HepG2 (cell line): ENCODE measurements around the gene SLC38A2. TPM values are rescaled to one million over a fixed set of nuclear protein-coding genes. Genes with fewer than 3 reads are reported as not detected.

ENCODE experiments used
- CEBPZ ChIP-seq: IDR thresholded peaks from 2 replicates; pipeline ENCODE4 v1.6.1; 2012; ENCODE audit warnings: low read length, improper control_type of control experiment
- FOXO1 ChIP-seq: sonication (generic); formaldehyde crosslinking; IDR thresholded peaks from 2 replicates; pipeline ENCODE4 v1.4.0; 2020; ENCODE audit warnings: missing genetic modification reagents
- HNF1A ChIP-seq, 2 experiments: sonication (generic) in 1 of 2; formaldehyde crosslinking in 1 of 2; IDR thresholded peaks; 2 replicates each; pipeline versions ENCODE4 v1.4.0 to v1.6.1; 2016 to 2020; ENCODE audit warnings: borderline replicate concordance in 1 of 2, low read depth in 1 of 2, mild to moderate bottlenecking in 1 of 2, missing genetic modification reagents in 1 of 2
- HOXA3 ChIP-seq: sonication (generic); formaldehyde crosslinking; IDR thresholded peaks from 2 replicates; pipeline ENCODE4 v1.5.0; 2020; ENCODE audit warnings: missing genetic modification reagents
- HOXA5 ChIP-seq: sonication (generic); formaldehyde crosslinking; IDR thresholded peaks from 2 replicates; pipeline ENCODE4 v1.4.0; 2020; ENCODE audit warnings: missing genetic modification reagents
- POGZ ChIP-seq: sonication (generic); formaldehyde crosslinking; IDR thresholded peaks from 2 replicates; pipeline ENCODE4 v1.4.0; 2020; ENCODE audit warnings: mild to moderate bottlenecking, missing genetic modification reagents
- RARA ChIP-seq: IDR thresholded peaks from 2 replicates; pipeline ENCODE4 v1.6.1; 2016; ENCODE audit warnings: missing genetic modification reagents, missing compliant biosample characterization
- RCOR2 ChIP-seq: IDR thresholded peaks from 2 replicates; pipeline ENCODE4 v1.6.1; 2016; ENCODE audit warnings: missing biosample characterization, missing genetic modification reagents
- REL ChIP-seq: sonication (generic); formaldehyde crosslinking; conservative IDR thresholded peaks from 2 replicates; pipeline ENCODE4 v1.8.0; 2022; ENCODE audit warnings: mild to moderate bottlenecking, missing genetic modification reagents, moderate library complexity
- RFX3 ChIP-seq: IDR thresholded peaks from 2 replicates; pipeline ENCODE4 v1.6.1; 2016; ENCODE audit warnings: missing biosample characterization, missing genetic modification reagents
- SIN3B ChIP-seq: fragments of 150-350 bp; IDR thresholded peaks from 2 replicates; pipeline ENCODE4 v1.6.1; 2014; ENCODE audit warnings: low read length
- SYNCRIP ChIP-seq: fragments of 200-400 bp; formaldehyde crosslinking; IDR thresholded peaks from 2 replicates; pipeline ENCODE4 v1.6.1; 2018; ENCODE audit warnings: mild to moderate bottlenecking, low read depth, low read length; ENCODE audit not compliant: insufficient read depth
- THYN1 ChIP-seq: sonication (generic); formaldehyde crosslinking; IDR thresholded peaks from 2 replicates; pipeline ENCODE4 v1.8.1; 2023; ENCODE audit warnings: low read depth, mild to moderate bottlenecking, moderate library complexity, missing genetic modification reagents, borderline replicate concordance
- XRCC5 ChIP-seq: fragments of 200-400 bp; formaldehyde crosslinking; optimal IDR thresholded peaks from 2 replicates; pipeline ENCODE3; 2017; ENCODE audit warnings: mild to moderate bottlenecking, low read length
- ZFP90 ChIP-seq: sonication (generic); formaldehyde crosslinking; IDR thresholded peaks from 2 replicates; pipeline ENCODE4 v1.8.0; 2022; ENCODE audit warnings: missing genetic modification reagents, mild to moderate bottlenecking, inconsistent platforms, borderline replicate concordance
- ZNF460 ChIP-seq: sonication (generic); formaldehyde crosslinking; IDR thresholded peaks from 2 replicates; pipeline ENCODE4 v1.5.1; 2020; ENCODE audit warnings: missing genetic modification reagents, mild to moderate bottlenecking, borderline replicate concordance
- ZNF891 ChIP-seq: sonication (generic); formaldehyde crosslinking; IDR thresholded peaks from 2 replicates; pipeline ENCODE4 v1.5.0; 2020; ENCODE audit warnings: mild to moderate bottlenecking, missing genetic modification reagents
- polyA plus RNA-seq, 8 experiments: library from polyadenylated mRNA; depleted of rRNA in 3 of 8; stranded (reverse) in 7 of 8; unstranded in 1 of 8; fragments of >200 nt; fragmentation: Illumina TruSeq in 4 of 8; extraction: Trizol in 4 of 8; gene quantifications; 2 replicates each; pipeline versions ENCODE4 v1.2.1 to v1.2.3, GENCODE V29; 2011 to 2016; ENCODE audit warnings: low read depth in 4 of 8, missing spikeins in 1 of 8, mixed read lengths in 1 of 8; ENCODE audit not compliant: insufficient read depth in 1 of 8
- total RNA-seq, 5 experiments: library from RNA; depleted of rRNA; stranded (reverse); fragments of >200 nt; fragmentation: Illumina TruSeq; extraction: Trizol; gene quantifications; 2 replicates each; pipeline ENCODE4 v1.2.3, GENCODE V29; 2016; ENCODE audit warnings: low read depth in 1 of 5
- TF ChIP-seq, protein P1 (sequence below): sonication (generic); formaldehyde crosslinking; IDR thresholded peaks from 2 replicates; pipeline ENCODE4 v1.9.0; 2021; ENCODE audit warnings: missing genetic modification reagents, borderline replicate concordance

The SLC38A2 gene
- total and polyA plus RNA-seq, 2 of the 13 experiments (the other 11 are each of a cell fraction or from before 2014, with no cell fraction given) = 368 to 880 TPM

GRCh38 chr12:46371718-46372543, 642 bp downstream of the SLC38A2 start (continued):
- TF ChIP-seq CEBPZ (no peak), SYNCRIP (no peak), RARA (no peak; the same call in 1 of the 2 replicates), ZNF891 (CRISPR knock-in tag) (no peak; the same call in 1 of the 2 replicates), ZNF460 (CRISPR knock-in tag) (no peak), SIN3B (no peak), THYN1 (CRISPR knock-in tag) (0 out of 2 replicates have a peak, but pooled peaks have one; percentile 18), ZFP90 (CRISPR knock-in tag) (no peak), FOXO1 (no peak), HNF1A (IDR thresholded peaks at IDR 0.05; ENCODE audit: low read depth) (no peak), HNF1A (CRISPR knock-in tag; IDR thresholded peaks at IDR 0.05; ENCODE audit: borderline replicate concordance) (no peak), RCOR2 (CRISPR knock-in tag) (no peak), HOXA3 (no peak; the same call in 1 of the 2 replicates), XRCC5 (no peak), HOXA5 (CRISPR knock-in tag) (no peak; the same call in 1 of the 2 replicates), POGZ (CRISPR knock-in tag) (no peak), RFX3 (CRISPR knock-in tag) (no peak), REL (CRISPR knock-in tag) (no peak)
- TF ChIP-seq, protein P1, sequence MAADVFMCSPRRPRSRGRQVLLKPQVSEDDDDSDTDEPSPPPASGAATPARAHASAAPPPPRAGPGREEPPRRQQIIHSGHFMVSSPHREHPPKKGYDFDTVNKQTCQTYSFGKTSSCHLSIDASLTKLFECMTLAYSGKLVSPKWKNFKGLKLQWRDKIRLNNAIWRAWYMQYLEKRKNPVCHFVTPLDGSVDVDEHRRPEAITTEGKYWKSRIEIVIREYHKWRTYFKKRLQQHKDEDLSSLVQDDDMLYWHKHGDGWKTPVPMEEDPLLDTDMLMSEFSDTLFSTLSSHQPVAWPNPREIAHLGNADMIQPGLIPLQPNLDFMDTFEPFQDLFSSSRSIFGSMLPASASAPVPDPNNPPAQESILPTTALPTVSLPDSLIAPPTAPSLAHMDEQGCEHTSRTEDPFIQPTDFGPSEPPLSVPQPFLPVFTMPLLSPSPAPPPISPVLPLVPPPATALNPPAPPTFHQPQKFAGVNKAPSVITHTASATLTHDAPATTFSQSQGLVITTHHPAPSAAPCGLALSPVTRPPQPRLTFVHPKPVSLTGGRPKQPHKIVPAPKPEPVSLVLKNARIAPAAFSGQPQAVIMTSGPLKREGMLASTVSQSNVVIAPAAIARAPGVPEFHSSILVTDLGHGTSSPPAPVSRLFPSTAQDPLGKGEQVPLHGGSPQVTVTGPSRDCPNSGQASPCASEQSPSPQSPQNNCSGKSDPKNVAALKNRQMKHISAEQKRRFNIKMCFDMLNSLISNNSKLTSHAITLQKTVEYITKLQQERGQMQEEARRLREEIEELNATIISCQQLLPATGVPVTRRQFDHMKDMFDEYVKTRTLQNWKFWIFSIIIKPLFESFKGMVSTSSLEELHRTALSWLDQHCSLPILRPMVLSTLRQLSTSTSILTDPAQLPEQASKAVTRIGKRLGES (CRISPR knock-in tag) = no peak
